ENCODE results near the gene IFNGR2.
"Not testable (repeated sequence)": the region's sequence is repeated elsewhere in the genome, so short reads cannot be mapped to it uniquely, and the experiment has no call there.

Gene IFNGR2

DNA sequence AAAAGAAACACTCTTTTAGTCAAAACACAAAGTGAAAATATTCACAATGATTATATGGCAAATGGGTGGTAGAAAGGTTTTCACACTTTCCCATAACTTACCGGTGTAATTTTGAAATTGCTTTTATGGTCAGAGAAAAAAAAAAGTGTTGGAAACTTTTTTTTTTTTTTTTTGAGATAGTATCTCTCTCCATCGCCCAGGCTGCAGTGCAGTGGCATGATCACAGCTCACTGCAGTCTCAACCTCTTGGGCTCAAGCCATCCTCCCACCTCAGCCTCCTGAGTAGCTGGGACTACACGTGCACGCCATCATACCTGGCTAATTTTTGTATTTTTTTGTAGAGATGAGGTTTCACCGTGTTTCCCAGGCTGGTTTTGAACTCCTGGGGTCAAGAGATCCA, 3.3 kb downstream of the IFNGR2 start:
- no peak for DNase-seq

DNA sequence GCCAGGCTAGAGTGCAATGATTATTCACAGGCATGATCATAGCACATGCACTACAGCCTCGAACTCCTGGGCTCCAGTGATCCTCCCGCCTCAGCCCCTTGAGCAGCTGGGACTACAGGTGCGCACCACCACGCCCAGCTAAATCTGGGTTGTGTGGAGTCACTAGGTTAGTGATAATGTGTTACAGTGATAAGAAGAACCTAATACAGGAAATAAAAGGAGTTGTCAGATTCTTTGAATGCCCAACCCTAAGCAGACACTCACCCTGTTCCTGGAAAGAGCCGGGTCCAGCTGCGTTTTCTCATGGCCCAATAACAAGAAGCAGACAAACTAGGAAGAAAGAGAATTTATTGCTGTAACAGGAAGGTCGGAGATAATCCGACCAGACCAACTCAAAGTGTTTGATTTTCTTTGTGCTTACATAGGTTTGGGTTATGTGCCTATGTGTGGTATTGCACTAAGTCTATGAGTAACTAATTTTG, 8.8 kb downstream of the IFNGR2 start:
- no peak for DNase-seq

DNA sequence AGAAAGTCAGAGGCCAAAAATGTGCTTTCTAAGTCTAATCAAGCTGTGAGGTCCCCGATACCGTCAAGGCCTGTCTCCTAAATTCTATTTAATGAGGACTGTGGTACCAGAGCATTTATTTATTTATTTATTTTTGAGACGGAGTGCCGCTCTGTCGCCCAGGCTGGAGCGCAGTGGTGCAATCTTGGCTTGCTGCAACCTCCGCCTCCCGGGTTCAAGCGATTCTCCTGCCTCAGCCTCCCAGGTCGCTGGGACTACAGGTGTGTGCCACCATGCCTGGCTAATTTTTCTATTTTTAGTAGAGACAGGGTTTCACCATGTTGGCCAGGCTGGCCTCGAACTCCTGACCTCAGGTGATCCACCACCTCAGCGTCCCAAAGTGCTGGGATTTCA, 9.2 kb downstream of the IFNGR2 start:
- not testable (repeated sequence) for DNase-seq

DNA sequence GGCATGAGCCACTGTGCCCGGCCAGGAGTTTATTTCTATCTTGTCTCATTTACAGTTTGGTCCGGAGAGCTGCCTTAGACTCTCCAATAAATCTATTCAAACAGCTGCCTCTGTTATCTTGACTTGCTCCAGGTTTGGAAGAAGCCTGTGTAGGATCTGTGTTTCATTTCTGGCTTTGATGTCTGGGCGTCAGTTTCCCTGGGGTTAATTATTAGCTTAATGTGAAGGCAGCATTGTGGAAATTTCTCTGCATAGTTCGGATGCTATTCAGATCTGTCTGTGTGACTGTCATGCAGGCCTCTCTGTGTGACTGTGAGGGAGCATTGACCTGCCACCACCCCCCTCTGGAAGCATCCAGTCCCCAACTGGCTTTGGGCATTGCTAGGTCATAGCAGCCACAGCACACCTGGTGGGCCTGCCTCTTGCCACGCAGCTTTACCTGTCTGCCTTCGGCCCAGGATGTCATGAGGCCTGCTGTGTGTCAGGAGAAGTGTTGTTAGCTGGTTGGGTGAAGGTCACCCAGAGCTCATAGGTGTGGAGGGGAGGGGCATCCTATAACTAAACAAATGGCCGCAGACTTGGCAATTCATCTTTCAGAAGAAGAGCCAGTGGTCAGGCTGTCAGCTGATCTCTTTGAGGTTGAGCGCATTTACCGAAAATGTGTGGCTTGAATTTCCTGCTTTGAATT, 9.8 kb downstream of the IFNGR2 start:
- peak; percentile 62 for DNase-seq

DNA sequence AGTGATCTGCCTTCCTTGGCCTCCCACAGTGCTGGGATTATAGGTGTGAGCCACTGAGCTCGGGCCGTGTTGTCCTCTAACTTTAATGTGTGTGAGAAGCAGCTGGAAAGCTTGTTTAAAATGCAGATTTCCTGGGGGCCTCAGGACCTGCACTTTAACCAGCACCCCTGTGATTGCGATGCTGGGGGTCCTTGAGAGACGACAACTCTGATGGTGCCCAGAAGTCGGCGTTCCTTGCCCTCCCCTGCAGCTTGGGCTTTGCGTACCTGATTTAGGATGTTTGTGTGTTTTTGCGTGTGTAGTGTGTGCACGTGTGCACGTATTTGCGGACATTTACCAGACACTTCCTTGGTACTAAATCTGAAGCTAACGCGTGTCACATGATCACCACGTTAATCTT, 10.9 kb downstream of the IFNGR2 start:
- no peak for DNase-seq

DNA sequence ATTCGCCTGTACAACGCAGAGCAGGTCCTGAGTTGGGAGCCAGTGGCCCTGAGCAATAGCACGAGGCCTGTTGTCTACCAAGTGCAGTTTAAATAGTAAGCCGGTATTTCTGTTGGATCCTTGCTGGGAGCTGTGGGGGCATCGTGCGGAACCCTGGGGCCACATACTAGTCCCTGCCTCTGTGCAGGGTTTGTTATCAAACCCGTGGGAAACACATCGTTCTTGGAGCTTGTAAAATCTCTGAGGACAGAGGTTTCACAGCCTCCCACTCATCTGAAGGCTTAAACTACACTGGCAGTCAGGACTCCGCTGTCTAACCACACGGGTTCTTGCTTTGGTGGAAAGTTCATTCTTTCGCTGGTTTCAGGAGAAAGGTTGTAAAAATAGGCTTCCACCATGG, 11.7 kb downstream of the IFNGR2 start:
- no peak for DNase-seq

DNA sequence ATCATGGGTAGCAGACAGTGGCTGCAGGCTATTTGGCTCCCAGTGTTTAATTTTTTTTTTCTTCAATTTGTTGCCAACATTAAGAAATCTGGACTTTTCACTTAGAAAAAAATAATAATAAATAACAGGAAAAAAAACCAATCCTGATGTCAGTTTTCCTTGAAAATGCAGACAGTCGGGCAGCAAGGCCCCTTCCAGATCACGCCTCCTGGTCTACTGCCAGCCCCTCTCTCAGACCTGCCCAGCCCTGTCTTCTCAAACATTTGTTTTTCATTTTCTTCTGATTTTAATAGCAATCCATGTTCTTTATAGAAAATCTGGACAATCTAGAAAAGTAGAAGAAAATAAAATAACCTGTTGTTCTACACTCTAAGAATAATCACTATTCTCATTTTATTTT, 15.5 kb downstream of the IFNGR2 start:
- peak; percentile 50 for DNase-seq

DNA sequence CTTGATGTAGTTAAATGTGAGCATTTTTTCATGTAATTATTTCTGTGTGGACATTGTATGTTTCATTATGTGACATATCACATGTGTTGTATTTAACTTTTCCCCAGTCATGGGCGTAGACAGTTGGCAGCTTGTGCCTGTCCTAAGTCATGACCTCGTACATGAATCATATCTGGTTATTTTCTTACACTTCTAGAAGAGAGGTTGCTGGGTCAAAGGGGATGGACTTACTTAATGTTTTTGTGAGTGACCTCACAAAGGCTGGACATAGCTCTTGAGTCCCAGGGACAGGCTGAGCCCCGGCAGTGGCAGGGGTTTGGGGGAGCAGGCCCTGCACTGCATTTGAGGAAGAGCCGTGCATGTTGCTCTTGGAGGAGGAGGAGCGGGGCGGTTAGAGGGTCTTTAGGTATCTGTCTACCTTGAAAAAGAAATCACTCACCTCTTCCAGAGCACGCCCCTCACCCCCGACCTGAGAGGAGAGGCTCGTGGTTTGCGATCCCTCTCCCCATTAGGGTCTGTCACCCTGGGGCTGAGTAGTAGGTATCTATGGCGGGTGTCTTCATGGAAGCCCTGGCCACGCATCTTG, 16.4 kb downstream of the IFNGR2 start:
- no peak for DNase-seq

DNA sequence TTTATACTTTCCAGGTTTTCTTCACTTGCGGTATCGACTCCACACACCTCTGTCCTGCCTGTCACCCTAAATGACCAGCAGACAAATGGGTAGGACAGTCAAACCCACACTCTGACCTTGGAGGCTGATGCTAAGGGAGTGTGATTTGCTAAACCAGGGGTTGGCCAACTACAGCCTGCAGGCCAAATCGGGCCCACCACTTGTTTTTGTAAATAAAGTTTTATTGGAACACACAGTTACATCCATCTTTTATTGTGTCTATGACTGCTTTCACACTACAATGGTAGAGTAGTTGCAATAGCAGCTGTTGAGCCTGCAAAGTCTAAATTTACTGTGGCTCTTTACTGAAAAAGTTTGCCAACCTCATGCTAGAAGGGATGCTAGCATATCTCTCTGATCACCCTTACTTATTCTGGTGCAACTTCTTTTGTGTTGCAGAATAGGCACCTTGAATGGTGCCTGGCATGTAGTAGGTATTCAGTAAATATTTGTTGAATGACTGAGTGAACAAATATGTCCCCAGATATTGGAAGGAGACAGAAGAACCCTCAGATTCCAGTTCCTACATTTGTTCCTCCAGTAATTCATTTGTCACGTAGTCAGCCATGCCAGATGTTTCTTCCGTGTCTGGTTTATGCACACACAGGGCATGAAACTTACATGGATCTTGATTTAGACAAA, 18.6 kb downstream of the IFNGR2 start:
- DNase-seq = no peak

DNA sequence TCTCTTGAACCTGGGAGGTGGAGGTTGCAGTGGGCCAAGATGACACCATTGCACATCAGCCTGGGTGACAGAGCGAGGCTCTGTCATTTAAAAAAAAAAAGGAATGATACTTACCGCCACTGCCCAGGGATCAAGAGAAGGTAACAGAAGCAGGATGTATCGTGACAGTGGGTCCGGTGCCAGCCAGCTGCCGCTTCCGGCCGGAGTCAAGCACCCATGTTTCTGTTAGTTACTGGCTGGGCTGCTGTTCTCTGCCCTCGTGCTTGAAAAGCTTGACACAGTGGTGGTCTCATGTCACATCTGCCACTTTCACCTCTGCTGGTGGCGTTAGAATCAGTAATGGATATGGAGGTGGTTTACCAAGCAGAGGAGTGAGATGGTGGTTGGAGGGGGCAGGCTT, 21.0 kb downstream of the IFNGR2 start:
- DNase-seq = no peak

DNA sequence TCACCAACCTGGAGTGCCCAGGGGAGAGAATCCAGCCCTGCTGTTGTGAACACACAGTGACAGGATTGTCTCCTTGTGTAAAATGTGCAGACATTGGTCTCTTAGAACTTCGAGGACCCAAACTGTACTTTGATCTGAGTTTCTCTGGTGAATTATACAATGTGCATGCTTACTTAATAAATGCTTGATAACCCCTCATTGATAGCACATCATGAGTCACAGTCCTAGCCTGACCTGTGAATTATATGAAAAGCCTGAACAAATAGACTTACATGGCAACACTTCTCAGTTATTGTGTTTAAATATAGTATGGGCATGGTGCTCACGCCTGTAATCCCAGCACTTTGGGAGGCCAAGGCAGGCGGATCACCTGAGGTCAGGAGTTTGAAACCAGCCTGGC, 22.6 kb downstream of the IFNGR2 start:
- DNase-seq = no peak

DNA sequence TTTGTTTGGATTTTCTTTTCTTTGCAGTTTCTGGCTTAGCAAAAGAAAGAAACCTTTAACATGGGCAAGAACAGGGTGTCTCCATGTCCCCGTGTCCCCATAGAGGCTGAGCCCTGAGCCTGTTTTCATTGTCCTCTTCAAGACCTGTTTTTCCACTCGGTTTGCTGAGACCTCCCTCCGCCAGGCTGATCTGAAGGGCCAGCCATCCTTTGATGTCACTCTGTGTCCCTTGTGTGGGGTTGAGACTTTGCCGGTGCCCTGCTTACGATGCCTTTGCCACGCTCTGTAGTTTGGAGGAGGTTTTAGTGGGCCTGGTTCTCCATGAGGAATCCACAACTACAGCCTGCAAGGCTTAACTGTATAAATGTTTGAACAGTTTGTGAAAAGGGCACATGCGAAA, 23.8 kb downstream of the IFNGR2 start:
- DNase-seq = no peak

DNA sequence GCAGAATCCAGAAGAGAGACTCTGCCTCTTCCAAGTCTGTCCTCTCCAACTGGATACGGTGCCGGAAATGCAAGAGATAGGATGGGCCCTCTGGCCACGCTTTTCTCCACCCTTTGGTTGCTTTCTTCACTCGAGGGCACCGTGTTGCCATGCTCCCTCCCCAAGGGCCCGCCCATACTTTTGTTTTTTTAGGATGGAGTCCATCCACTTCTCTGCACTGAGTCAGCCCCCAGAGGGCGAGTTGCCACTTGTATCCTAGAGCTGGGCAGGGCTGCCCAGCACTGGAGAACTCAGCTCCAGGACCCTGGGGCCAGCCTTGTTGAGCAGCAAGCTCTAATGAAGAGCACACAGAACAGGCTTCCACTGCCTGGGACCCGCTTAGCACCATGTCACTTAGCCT, 25.5 kb downstream of the IFNGR2 start:
- no peak for DNase-seq

DNA sequence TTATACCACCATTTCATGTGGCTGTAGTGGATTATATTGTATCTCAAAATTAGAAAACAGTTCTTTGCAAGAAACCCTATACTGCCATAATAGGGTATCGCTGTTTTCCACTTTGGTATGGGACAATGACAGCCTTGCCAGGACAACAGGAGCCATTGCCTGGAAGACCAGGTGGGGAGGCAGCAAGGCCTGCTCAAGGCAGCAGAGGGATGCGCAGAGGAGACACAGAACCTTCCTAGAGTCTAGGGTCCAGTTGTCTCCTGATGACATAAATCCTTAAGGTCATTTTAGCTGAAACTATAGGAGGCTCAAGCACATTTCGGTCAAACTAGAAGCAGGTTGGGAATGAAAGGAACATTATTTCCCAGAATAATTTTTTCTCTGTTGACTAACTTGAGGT, 27.6 kb downstream of the IFNGR2 start:
- DNase-seq = no peak

DNA sequence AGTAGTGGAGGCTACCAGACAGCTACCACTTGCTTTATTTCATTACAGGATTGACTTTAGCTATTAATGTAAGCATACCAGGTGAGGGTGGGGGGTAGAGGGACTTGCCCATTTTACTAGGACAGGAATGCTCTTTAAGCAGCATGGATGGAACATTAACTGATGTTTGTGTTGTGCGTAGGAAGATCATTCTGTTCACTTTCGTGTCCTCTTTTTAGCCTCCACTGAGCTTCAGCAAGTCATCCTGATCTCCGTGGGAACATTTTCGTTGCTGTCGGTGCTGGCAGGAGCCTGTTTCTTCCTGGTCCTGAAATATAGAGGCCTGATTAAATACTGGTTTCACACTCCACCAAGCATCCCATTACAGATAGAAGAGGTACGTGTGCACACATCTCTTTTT, 29.3 kb downstream of the IFNGR2 start:
- no peak for DNase-seq

DNA sequence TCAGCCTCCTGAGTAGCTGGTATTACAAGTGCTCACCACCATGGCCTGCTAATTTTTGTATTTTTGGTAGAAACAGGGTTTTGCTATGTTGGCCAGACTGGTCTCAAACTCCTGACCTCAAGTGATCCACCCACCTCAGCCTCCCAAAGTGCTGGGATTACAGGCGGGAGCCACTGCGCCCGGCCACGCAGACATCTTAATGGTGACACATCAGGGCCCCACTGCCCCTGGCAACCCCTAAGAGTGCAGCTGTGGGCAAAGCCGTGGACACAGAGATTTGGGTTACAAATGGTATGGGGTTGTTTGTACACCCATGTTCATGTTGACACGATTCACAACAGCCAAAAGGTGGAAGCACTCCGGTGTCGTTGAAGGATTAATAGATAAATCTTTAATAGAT, 29.8 kb downstream of the IFNGR2 start:
- DNase-seq = no peak

DNA sequence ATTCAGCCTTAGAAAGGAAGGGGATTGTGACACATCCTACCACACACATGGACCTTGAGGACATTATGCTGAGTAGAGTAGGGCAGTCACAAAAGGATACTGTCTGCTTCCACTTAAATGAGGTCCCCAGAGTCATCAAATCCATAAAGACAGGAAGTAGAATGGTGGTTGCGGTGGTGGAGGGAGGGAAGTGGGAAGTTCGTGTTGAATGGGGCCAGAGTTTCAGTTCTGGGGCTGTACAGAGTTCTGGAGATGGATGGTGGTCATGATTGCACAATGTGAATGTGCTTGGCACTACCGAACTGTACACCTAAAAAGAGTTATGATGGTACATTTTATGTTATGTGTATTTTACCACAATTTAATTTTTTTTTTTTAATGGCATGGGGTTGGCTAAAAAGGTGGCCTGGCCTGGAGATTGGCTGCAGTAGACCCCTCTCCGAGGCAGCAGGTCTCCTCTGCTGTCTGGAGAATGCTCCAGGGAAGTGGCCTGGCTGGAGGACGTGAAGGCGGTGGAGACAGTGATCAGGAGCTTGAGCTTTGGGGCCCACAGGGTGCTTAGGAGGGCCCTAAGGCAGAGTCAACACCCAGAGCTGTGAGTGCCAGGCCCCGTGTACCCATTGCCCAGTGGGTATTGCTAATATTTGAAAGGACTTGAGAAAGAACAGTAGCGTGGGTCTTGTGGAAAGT, 30.4 kb downstream of the IFNGR2 start:
- no peak for DNase-seq

DNA sequence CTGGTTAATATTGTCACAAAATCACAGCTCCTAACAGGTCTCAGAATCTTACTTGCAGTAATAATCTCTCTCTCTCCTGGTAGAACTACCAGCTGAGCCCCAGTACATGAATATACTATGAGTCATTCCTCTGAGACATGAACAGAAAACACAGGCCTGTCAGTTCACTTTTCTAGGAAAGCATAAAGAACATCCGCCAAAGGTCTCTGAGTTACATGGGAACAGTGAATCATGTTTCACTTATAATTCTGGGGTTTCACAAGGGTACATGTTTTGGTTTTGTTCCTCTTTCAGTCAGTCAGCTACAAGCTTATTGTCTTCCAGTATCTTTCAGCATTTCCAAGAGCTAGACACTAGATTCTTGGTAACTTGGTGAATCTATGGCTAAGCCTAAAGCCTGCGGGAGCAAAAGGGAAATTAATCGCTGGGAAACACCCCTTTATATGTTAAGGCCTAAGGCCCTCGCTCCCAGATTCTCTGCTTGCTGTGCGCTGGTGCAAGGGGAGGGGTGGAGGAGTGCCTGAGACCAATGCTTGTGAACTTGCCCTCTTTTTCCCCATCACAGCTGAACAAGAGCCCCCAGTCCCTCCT, 31.7 kb downstream of the IFNGR2 start:
- no peak for DNase-seq

DNA sequence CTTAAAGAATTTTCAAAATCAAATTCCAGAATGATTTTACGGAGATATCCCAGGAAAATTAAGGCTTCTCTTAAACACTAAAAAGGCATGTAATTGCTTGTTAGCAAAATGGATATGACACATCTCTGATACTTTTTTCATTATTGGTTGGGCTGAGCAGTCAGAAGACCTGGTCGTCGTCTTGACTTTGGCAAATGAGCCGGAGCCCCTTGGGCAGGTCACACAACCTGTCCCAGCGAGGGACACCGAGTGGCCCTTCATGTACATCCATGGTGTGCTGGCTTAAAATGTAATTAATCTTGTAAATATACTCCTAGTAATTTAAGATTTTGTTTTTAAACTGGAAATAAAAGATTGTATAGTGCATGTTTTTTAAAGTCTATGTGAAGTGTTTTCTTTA, 33.9 kb downstream of the IFNGR2 start:
- DNase-seq = no peak

DNA sequence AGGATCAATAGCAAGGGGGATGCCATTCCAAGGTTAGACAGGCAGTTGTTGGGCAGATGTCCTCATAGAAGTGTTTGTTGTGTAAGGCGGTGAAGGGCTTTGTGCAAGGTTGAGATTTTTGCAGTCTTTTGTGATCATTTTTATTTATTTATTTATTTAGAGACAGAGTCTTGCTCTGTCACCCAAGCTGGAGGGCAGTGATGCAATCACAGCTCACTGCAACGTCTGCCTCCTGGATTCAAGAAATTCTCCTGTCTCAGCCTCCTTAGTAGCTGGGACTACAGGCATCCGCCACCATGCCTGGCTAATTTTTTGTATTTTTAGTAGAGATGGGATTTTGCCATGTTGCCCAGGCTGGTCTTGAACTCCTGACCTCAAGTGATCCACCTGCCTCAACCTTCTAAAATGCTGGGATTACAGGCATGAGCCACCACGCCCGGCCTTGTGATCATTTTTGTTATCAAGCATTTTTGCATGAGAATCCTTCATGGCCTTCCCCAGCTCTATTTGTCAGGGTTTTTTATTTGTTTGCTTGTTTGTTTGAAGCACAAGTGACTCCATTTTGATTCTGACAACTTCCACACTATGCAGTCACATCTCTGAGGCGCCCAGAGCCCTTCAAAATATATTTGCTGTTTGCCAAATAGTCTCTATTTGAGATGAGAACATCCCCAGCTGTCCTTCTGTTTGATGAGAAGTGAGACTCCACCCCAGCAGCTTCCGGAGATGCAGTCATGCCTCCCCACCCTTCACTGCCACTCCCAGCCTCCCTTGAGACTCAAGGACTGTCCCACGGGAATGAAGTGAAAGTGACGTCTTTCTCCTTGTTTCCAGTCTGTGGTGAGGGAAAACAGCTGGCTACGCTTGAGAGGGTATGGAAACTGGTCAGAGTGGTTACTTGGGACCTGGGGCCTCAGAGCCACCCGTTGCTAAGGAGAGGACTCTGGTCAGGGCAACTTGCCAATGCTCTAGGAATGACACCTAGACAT, 38.6 kb downstream of the IFNGR2 start:
- DNase-seq = peak; percentile 95

DNA sequence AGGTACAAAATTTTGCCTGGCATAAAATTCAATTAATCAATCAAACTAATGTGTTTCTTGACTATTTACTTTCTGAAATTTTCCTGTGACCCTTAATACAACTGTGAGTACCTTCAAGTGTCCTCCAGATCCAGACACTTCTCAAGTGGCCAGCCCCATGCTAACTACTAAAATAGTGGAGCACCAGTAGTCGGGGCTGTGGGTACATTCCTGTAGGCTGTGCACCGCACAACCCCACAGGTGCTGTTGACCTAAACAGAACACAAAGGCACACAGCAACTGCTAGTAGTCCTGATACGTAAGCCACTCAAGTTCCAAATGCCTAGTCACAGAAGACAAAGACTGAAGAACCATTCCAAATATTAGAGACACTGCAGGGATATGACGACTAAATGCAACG, 40.0 kb downstream of the IFNGR2 start:
- DNase-seq = peak; percentile 92

DNA sequence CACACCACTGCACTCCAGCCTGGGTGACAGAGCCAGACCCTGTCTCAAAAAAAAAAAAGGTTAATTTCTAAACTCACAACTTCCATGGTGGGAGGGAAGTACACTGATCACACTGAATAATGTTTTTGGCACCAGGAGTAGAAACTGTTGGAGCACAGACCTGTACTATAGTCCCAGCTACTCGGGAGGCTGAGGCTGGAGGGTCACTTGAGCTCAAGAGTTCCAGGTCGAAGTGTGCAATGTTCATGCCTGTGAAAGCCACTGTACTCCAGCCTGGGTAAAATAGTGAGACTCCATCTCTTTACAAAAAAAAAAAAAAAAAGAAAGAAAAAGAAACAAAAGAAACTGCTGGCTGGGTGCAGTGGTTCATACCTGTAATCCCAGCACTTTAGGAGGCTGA, 41.3 kb downstream of the IFNGR2 start:
- peak; percentile 25 for DNase-seq

All from NCI-H2029 treated with DMSO at 0.1 percent for 48 hours (cell line).